GM18499 (cell line): ENCODE data around the gene KRTAP19-1.
"Not testable (repeated sequence)": the region's sequence is repeated elsewhere in the genome, so short reads cannot be mapped to it uniquely, and the experiment has no call there.

Source experiments
- ATAC-seq: cut with Tn5 transposase; IDR thresholded peaks from one replicate; pipeline ENCODE4 v1.9.1; 2021; ENCODE audit warnings: moderate number of reproducible peaks; ENCODE audit not compliant: insufficient read depth, unreplicated experiment

KRTAP19-1 gene

DNA sequence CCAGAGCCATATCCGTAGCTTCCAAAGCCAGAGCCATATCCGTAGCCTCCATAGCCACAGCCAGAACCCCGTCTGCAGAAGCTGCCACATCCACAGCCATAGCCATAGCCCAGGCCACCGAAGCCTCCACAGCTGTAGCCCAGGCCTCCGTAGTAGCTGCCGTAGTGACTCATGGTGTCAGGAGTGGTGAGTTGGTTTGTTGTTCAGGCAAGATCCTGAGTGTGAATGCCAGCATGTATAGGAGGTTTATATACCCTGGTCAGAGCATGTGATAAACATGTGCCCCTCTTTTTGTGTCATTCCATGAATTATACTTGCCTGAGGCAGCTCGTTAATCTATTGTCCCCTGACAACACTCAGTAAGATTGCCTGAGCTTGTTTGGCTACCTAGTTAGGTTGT is at the start of gene KRTAP19-1:
KRTAP19-1 (minus strand) TSS at position 223 of the 400 bp plus-strand sequence; CDS start at position 173, 50 bp downstream.
- ATAC-seq = no peak

DNA sequence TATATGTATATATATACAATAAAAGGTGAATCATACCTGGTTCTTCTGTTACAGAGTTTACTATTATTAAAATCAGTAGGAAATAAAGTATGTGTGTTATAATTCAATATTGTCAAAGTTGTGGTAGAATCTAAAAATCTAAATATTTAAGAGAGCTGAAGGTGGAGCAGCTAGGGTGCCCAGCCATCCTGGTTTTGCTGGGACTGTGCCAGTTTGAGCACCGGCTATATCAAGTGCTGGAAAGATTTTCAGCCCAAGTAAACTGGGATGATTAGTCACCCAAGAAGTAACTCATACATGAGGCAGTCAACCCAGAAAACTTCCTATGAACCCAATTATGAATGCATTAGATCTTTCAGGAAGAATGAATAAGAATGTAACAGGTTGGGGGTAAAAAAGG is 38.7 kb upstream of the KRTAP19-1 start:
- ATAC-seq = no peak

DNA sequence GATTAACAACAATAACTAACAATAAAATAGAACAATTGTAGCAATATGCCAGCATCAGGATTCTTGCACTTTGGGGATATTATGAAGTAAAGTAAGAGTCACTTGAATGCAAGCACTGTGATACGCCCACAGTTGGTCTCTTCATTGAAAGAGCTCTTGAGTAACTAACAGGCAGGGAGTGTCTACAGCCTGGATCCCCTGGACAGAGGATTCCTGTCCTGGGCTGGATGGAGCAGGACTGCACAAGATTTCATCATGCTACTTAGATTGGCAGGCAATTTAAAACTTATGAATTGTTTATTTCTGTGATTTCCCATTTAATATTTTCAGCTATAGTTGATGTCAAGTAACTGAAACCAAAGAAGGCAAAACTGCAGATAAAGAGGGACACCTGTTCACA is 35.5 kb upstream of the KRTAP19-1 start:
- ATAC-seq = no peak

DNA sequence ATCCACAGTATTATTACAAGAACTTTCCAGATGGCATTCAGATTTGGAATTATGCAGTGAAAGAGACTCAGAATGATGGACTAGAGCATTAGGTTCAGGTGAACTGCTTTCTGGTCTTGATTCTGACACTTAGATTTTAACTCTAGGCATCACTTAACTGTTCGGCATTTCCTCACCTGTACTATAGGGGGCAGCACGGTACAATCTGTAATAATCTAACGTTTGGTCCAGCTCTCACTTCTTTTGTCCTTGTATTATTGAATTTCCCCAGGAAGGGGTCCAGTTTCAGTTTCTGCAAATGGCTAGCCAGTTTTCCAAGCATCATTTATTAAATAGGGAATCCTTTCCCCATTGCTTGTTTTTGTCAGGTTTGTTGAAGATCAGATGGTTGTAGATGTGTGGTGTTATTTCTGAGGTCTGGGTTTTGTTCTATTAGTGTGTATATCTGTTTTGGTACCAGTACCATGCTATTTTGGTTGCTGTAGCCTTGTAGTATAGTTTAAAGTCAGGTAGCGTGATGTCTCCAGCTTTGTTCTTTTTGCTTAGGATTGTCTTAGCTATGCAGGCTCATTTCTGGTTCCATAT is 25.5 kb upstream of the KRTAP19-1 start:
- ATAC-seq = not testable (repeated sequence)

DNA sequence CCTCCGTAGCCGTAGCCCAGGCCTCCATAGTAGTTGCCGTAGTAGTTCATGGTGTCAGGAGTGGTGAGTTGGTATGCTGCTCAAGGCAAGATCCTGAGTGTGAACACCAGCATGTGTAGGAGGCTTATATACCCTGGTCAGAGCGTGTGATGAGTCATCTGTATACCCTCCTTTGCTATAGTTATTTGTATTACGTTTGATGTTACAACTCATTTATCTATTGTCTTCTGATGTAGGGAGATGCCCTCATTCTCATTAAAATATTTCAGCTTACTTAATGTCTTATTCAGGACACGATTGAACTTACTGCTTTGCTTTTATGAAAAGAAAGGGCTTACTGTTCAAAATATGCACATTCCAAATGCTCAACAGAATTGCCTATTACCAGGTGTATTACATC is 21.9 kb upstream of the KRTAP19-1 start, which contains the start of gene KRTAP19-5:
KRTAP19-5 (minus strand) TSS at position 101 of the 400 bp plus-strand sequence; CDS start at position 50, 51 bp downstream.
- ATAC-seq = no peak

DNA sequence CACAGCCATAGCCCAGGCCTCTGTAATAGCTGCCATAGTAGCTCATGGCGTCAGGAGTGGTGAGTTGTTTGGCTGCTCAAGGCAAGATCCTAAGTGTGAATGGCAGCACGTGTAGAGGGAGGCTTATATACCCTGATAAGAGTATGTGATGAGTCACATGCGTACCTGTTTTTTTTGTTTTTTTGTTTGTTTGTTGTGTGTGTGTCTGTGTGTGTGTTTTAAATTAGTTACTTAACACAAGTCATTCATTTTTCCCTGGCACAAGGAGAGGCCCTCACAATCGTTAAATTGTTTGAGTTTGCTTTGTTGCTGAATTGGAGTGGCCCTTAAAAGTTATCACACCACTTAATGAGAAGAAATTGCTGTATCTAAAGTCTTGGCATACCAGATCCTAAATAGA is 16.9 kb upstream of the KRTAP19-1 start, which contains the start of gene KRTAP19-4:
KRTAP19-4 (minus strand) TSS at position 101 of the 400 bp plus-strand sequence; CDS start at position 46, 55 bp downstream.
- ATAC-seq = no peak

DNA sequence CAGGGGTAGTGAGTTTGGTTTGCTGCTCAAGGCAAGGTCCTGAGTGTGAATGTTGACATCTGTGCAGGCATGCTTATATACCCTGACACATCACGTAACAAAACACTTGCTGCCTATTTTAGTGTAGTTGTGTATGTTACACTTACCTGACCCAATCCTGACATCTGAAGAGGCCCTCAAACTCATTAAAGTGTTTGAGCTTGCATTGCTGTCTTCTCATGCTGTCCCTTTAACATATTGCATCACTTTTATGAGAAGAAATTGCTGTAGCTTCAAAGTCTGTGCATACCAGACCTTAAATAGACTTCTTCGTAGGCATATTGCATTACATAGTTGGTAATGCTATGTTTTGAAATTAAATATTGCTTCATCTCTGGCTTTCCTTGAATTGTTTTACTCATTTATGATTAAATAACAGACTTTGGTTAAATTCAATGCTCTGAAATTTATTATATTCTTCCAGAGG is 11.8 kb upstream of the KRTAP19-1 start, which contains the start of gene KRTAP19-3:
KRTAP19-3 (minus strand) TSS at position 51 of the 466 bp plus-strand sequence. CDS start 56 bp downstream, outside the sequence.
- no peak for ATAC-seq

DNA sequence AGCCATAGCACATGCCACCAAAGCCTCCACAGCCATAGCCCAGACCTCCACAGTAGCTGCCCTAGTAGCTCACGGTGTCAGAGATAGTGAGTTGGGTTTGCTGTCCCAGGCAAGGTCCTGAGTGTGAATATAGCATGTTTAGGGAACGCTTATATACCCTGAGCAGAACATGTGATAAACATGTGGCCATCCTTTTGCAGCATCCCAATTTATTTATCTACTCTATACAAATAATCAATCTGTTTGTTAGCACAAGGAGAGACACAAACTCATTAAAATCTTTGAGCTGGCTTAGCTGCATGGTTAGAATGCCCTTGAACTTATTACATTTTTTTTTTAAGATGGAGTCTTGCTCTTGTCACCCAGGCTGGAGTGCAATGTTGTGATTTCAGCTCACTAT is 7.2 kb upstream of the KRTAP19-1 start, which contains the start of gene KRTAP19-2:
KRTAP19-2 (minus strand) TSS at position 101 of the 400 bp plus-strand sequence; CDS start at position 13, 88 bp downstream.
- no peak for ATAC-seq

DNA sequence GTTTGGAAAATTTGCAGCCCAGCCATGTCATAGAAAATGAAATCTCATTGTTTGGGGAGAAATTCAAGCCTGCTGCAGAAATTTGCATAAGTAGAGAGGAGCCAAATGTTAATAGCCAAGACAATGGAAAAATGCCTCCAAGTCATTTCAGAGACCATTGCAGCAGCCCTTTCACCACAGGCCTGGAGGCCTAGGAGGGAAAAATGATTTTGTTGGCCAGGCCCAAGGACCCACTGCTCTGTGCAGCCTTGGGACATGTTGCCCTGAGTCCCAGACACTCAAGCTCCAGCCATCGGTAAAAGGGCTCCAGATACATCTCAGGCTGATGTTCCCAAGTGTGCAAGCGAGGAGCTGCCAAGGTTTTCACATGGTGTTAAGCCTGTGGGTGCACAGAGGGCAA is 6.0 kb upstream of the KRTAP19-1 start:
- no peak for ATAC-seq

DNA sequence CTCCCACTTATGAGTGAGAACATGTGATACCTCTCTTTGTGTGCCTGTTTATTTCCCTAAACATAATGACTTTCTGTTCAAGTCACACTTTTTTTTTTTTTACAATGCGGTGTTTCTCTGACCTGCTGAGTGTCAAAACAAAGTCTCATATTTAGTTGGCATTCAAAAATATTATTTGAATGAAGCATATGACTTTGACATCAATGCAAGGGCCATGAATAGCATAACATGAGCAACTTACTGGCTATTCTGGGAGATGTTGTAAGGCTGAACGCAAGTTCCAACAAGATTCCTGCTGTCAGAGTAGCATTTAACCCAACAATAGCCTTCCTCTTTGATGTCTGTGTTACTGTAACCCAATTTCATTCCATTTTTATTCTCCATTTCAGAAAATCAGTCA is 2.0 kb upstream of the KRTAP19-1 start:
- ATAC-seq = no peak

DNA sequence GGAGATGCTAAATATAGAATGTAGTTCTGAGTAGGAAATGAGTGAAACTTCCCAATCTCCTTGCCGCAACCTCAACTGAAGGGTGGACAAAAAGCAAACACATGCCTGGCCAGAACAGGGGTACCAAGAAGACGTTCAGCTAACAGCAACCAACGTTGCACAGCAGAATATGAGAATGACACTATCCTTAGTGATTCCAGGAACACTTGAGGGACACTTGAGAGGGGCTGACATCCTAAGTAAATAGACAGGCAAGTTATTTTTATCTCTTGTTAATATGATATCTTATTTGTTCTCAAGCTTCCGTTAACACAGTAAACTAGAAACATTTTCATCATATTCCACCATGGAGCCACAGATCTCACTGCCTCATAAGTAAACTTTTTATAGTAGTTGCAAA is 908 bp downstream of the KRTAP19-1 start:
- no peak for ATAC-seq

DNA sequence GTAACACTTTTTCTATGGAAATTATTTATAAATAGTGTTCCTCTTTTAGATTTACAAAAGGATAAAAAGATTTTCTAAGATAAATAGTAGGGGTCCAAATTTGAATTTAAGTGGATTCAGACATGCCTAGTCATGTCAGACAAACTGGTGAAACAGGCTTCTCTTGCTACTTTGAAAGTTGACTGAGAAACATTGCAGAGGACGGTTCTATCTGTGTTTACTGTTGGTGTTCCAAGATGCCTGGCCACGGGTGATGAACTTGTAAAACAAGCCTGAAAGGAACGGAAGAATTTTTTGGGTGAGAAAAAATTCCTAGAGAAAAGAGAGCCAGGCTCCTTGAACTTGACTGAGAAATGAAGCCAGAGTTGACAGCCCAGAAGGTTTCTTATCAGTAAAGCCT is 2.2 kb downstream of the KRTAP19-1 start:
- ATAC-seq = no peak

DNA sequence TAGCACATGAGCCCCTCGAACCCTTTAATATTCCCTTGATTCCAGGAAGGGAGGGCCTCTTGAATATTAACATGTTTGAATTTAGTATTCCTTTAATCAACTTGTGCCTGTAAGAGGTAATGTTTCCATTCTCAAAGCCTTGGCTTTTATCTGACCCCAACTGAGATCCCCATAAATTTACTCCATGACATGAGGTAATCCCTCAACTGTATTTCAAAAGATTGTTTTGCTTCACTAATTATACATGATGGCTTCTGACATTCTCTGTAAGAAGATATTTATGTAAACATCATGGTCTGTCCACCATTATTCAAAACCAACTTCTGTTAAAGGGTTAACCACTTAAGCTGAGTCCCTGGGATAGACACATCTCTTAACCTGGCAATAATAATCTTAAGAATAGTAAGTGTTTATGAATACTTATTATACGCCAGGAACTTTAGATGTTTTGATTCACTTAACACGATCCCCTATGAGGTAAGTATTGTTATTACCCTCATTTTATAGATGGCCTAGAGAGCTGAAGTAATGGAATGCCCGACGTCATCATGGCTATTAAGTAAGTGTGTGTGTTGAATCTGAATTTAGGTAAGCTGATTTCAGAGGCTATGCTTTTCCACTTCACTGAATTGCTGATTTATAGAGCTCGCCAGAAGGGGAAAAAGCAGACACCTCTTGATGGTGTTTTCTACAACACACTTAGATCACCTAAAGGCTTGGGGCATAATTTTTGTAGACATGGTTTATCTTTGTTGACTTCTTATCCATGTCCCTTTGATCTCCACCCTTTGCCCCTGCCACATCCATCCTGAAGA is 11.1 kb downstream of the KRTAP19-1 start:
- ATAC-seq = no peak

DNA sequence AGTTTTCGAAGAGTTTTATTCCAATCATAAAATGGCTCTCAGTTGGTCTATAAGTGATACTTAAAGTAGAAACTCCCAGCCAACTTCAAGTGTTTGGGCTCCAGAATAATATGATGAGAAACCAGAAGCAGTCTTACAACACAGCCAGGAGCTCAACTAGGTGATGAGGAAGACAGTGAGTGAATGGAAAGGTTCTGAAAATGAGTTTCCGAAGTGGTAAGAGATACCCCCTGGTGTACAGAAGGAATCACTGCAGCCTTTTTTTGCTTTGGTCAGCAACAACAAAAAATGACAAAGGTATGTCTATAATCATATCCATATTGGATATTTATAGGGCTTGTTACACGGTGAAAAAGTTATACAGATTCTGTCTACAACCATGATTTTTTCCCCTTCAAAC is 16.5 kb downstream of the KRTAP19-1 start:
- no peak for ATAC-seq

DNA sequence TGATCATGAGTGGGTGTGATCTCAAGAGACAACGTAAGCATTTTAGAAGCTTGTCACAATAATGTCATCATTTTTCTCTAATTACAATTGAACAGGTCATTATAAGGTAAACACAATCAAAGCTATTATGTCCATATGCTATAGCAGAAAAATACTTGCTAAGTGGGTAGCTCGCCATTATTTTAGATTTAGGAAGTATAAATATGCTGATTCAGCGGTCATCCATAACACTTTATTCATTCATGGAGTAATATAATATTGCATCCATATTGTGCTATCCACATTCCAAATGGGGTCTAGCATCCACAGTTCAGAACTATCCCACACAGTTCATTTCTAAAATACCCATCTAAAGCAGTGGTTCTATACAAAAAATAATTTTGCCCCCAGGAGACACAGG is 31.7 kb downstream of the KRTAP19-1 start:
- ATAC-seq = no peak

DNA sequence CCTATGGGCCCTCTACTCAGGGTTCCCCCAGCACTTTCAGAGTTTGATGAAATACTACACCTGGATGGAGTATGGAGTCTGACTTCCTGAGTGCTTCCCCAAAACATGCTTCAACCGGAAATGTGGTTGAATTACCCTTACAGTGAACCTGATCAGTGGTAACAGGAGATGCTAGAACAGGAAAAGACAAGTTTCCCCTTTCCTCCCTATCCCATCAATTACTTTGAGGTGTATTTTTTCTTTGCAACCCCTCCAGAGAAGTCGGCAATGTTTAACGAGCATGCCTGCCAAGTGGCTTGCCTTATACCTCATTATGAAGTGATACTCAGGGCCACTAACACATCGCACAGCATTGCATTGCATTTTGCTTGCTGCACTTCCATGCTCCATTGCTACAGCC is 33.1 kb downstream of the KRTAP19-1 start:
- no peak for ATAC-seq

DNA sequence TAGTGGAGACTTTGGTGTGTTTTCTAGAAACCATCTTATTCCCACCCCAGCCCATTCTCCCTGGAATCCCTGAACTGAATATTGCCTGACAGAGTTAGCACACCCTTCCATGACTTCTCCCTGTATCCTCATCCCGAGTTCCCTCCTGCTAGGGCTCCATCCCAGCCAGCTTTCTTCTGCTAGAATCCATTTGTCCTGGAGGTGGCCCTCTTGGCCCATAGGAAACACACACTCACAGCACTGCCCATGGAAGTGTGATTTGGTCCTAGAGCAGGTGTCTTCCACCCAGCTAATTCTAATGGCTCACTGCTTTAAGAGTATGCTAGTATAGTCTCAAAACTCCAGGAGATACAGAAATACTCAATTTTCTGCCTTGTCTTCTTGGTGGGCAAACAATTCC is 36.0 kb downstream of the KRTAP19-1 start:
- no peak for ATAC-seq

DNA sequence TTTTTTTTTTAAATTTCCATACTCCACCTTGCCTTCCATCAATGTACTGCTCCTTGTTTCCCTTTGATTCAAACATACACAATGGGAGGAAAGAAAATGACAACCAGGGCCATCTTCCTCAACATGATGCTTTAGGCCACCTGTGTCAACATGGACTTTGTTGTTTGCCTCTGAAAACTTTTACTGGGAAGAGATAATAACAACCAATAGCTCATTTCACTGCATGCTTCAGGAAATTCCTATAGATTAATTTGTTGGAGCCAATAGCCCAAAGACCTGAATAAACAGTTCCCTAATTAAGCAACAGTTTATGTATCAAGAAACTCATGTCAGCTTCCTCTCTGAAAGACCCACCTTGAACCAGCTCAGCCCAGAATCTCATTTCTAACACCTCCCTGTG is 36.9 kb downstream of the KRTAP19-1 start:
- no peak for ATAC-seq

DNA sequence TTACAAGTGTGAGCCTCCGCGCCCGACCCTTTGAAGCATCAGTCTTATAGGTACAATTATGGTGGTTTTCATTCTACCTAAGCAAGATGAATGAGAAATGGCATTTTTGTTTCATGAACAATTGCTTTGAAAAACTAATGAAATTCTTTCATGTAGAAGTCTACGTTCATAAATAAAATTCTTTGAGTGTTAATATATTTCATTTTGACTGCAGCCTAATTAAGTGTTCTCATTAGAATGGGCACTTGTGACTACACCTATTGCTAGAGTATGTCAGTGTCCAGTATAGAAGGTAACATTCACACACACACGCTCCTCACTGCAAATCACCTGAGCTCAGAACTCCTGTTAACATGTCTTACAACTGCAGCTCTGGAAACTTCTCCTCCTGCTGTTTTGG is 40.2 kb downstream of the KRTAP19-1 start, which contains the start of gene KRTAP15-1:
KRTAP15-1 (plus strand) TSS at position 301 of the 400 bp plus-strand sequence; CDS start at position 354, 53 bp downstream.
- no peak for ATAC-seq

DNA sequence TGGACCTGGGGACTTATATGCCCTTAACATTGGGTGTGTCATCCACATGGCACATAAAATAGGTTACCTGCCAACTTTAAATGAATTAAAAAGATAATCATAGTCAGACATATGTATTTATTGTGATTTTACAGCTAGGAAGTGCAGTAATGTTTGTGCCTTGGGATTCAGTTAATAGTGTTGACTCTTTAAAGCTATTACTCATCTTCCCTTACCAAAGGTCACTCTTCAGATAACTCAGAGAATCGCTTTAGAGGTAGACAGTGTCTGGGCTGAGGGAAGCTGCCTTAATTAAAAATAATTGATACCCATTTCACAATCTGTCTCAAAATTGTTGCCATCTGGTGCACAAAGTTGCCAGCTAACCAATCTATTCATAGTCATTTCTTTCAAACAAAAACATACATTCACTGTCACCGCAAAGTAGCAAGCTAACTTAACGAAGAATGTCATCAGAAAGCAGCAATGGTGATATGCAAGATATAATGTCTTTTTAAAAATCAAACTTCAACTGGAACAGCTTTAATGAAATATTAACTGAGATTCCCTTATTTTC is 43.1 kb downstream of the KRTAP19-1 start:
- ATAC-seq = no peak
